ENCODE data around the gene STXBP4. TPM values are rescaled to one million over a fixed set of nuclear protein-coding genes. Genes with fewer than 3 reads are reported as not detected.

STXBP4 gene
- total and polyA plus RNA-seq, 2 experiments from 2014 or later = 25.0 to 52.1 TPM

DNA sequence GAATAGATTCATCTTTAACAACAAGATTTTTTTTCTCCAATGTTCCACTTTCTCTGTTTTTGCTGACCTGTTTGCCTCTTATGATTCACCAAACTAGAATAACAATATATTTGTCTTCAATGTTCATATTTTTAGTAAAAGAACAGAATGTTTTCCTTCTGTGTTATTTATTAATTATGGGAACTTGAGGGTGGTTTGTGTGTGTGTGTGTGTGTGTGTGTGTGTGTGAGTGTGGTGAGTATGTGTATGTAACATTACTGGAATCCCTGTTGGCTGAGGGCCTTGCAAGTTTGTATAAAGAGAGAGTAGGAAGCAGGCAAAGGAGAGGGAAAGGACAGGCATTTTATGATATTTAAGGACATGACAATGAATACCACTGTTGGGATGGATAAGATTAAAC lies 13.8 kb downstream of the STXBP4 start:
- peaks cover 15% of the 10 kb centered on the region for H3K36me3 Mint-ChIP-seq (ENCODE audit: low read depth)
- Histone ChIP-seq H3F3A (replicated peaks; ENCODE audit: low read depth) (no peaks in the 10 kb centered on the region), H2AFZ (no peak overlapping the region), H3K79me2 (replicated peaks; ENCODE audit: insufficient read depth) (peaks cover 65% of the 10 kb centered on the region), H3K4me2 (no peak overlapping the region), H3K4me3 (no peak overlapping the region), H3K27me3 (ENCODE audit: insufficient read depth) (no peaks in the 10 kb centered on the region), H3K27ac (ENCODE audit: low read depth) (no peak overlapping the region), H3K36me3 (ENCODE audit: insufficient read depth) (no peaks in the 10 kb centered on the region), H3K4me1 (ENCODE audit: insufficient read depth) (no peaks in the 10 kb centered on the region), H3K9me2 (ENCODE audit: insufficient read depth) (no peaks in the 10 kb centered on the region), H4K20me1 (replicated peaks; ENCODE audit: insufficient read depth) (no peaks in the 10 kb centered on the region)
- 0 out of 3 replicates have a peak, but pooled peaks cover 2% of the 10 kb centered on the region for H3K4me1 Mint-ChIP-seq
- peaks cover 15% of the 10 kb centered on the region for H3K9me3 Mint-ChIP-seq
- no peak overlapping the region for H3K27ac Mint-ChIP-seq
- DNase-seq (ENCODE audit: low spot score) = no peak
- no peak for ATAC-seq
- H3K27me3 Mint-ChIP-seq (ENCODE audit: insufficient read depth, low read depth, poor library complexity) = peaks cover 3% of the 10 kb centered on the region
- H3K4me3 Mint-ChIP-seq = no peak overlapping the region
- TF ChIP-seq, protein P1, sequence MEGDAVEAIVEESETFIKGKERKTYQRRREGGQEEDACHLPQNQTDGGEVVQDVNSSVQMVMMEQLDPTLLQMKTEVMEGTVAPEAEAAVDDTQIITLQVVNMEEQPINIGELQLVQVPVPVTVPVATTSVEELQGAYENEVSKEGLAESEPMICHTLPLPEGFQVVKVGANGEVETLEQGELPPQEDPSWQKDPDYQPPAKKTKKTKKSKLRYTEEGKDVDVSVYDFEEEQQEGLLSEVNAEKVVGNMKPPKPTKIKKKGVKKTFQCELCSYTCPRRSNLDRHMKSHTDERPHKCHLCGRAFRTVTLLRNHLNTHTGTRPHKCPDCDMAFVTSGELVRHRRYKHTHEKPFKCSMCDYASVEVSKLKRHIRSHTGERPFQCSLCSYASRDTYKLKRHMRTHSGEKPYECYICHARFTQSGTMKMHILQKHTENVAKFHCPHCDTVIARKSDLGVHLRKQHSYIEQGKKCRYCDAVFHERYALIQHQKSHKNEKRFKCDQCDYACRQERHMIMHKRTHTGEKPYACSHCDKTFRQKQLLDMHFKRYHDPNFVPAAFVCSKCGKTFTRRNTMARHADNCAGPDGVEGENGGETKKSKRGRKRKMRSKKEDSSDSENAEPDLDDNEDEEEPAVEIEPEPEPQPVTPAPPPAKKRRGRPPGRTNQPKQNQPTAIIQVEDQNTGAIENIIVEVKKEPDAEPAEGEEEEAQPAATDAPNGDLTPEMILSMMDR (conservative IDR thresholded peaks at IDR 0.05; ENCODE audit: low read depth in 2 of 2) = no peak
- TF ChIP-seq, protein P2, sequence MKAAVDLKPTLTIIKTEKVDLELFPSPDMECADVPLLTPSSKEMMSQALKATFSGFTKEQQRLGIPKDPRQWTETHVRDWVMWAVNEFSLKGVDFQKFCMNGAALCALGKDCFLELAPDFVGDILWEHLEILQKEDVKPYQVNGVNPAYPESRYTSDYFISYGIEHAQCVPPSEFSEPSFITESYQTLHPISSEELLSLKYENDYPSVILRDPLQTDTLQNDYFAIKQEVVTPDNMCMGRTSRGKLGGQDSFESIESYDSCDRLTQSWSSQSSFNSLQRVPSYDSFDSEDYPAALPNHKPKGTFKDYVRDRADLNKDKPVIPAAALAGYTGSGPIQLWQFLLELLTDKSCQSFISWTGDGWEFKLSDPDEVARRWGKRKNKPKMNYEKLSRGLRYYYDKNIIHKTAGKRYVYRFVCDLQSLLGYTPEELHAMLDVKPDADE (IDR thresholded peaks at IDR 0.05) = no peak
- TF ChIP-seq, protein P3, sequence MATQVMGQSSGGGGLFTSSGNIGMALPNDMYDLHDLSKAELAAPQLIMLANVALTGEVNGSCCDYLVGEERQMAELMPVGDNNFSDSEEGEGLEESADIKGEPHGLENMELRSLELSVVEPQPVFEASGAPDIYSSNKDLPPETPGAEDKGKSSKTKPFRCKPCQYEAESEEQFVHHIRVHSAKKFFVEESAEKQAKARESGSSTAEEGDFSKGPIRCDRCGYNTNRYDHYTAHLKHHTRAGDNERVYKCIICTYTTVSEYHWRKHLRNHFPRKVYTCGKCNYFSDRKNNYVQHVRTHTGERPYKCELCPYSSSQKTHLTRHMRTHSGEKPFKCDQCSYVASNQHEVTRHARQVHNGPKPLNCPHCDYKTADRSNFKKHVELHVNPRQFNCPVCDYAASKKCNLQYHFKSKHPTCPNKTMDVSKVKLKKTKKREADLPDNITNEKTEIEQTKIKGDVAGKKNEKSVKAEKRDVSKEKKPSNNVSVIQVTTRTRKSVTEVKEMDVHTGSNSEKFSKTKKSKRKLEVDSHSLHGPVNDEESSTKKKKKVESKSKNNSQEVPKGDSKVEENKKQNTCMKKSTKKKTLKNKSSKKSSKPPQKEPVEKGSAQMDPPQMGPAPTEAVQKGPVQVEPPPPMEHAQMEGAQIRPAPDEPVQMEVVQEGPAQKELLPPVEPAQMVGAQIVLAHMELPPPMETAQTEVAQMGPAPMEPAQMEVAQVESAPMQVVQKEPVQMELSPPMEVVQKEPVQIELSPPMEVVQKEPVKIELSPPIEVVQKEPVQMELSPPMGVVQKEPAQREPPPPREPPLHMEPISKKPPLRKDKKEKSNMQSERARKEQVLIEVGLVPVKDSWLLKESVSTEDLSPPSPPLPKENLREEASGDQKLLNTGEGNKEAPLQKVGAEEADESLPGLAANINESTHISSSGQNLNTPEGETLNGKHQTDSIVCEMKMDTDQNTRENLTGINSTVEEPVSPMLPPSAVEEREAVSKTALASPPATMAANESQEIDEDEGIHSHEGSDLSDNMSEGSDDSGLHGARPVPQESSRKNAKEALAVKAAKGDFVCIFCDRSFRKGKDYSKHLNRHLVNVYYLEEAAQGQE (IDR thresholded peaks at IDR 0.05; ENCODE audit: unreplicated experiment) = no peak
- TF ChIP-seq, protein P4, sequence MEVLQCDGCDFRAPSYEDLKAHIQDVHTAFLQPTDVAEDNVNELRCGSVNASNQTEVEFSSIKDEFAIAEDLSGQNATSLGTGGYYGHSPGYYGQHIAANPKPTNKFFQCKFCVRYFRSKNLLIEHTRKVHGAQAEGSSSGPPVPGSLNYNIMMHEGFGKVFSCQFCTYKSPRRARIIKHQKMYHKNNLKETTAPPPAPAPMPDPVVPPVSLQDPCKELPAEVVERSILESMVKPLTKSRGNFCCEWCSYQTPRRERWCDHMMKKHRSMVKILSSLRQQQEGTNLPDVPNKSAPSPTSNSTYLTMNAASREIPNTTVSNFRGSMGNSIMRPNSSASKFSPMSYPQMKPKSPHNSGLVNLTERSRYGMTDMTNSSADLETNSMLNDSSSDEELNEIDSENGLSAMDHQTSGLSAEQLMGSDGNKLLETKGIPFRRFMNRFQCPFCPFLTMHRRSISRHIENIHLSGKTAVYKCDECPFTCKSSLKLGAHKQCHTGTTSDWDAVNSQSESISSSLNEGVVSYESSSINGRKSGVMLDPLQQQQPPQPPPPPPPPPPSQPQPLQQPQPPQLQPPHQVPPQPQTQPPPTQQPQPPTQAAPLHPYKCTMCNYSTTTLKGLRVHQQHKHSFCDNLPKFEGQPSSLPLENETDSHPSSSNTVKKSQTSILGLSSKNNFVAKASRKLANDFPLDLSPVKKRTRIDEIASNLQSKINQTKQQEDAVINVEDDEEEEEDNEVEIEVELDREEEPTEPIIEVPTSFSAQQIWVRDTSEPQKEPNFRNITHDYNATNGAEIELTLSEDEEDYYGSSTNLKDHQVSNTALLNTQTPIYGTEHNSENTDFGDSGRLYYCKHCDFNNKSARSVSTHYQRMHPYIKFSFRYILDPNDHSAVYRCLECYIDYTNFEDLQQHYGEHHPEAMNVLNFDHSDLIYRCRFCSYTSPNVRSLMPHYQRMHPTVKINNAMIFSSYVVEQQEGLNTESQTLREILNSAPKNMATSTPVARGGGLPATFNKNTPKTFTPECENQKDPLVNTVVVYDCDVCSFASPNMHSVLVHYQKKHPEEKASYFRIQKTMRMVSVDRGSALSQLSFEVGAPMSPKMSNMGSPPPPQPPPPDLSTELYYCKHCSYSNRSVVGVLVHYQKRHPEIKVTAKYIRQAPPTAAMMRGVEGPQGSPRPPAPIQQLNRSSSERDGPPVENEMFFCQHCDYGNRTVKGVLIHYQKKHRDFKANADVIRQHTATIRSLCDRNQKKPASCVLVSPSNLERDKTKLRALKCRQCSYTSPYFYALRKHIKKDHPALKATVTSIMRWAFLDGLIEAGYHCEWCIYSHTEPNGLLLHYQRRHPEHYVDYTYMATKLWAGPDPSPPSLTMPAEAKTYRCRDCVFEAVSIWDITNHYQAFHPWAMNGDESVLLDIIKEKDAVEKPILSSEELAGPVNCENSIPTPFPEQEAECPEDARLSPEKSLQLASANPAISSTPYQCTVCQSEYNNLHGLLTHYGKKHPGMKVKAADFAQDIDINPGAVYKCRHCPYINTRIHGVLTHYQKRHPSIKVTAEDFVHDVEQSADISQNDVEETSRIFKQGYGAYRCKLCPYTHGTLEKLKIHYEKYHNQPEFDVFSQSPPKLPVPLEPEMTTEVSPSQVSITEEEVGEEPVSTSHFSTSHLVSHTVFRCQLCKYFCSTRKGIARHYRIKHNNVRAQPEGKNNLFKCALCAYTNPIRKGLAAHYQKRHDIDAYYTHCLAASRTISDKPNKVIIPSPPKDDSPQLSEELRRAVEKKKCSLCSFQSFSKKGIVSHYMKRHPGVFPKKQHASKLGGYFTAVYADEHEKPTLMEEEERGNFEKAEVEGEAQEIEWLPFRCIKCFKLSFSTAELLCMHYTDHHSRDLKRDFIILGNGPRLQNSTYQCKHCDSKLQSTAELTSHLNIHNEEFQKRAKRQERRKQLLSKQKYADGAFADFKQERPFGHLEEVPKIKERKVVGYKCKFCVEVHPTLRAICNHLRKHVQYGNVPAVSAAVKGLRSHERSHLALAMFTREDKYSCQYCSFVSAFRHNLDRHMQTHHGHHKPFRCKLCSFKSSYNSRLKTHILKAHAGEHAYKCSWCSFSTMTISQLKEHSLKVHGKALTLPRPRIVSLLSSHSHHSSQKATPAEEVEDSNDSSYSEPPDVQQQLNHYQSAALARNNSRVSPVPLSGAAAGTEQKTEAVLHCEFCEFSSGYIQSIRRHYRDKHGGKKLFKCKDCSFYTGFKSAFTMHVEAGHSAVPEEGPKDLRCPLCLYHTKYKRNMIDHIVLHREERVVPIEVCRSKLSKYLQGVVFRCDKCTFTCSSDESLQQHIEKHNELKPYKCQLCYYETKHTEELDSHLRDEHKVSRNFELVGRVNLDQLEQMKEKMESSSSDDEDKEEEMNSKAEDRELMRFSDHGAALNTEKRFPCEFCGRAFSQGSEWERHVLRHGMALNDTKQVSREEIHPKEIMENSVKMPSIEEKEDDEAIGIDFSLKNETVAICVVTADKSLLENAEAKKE (CRISPR knock-in tag; IDR thresholded peaks at IDR 0.05) = no peak
- TF ChIP-seq EZH2 (IDR thresholded peaks at IDR 0.05; ENCODE audit: low read depth, unreplicated experiment) (no peak), EZH2phosphoT487 (IDR thresholded peaks at IDR 0.05; ENCODE audit: unreplicated experiment) (no peak), ZNF114 (CRISPR knock-in tag; IDR thresholded peaks at IDR 0.05) (no peak), CREB1 (CRISPR knock-in tag; IDR thresholded peaks at IDR 0.05; ENCODE audit: low read depth) (no peak), NANOG (IDR thresholded peaks at IDR 0.05; ENCODE audit: borderline replicate concordance) (no peak), POLR2AphosphoS5 (IDR thresholded peaks at IDR 0.05; ENCODE audit: low read depth) (no peak), ZNF331 (CRISPR knock-in tag; IDR thresholded peaks at IDR 0.05; ENCODE audit: low read depth) (no peak), JUNB (IDR thresholded peaks at IDR 0.05; ENCODE audit: unreplicated experiment) (no peak), STAT1 (IDR thresholded peaks at IDR 0.05; ENCODE audit: unreplicated experiment) (no peak)
